NCI-H2227 (cell line): ENCODE results near the gene TYR.
"Not testable (repeated sequence)": the region's sequence is repeated elsewhere in the genome, so short reads cannot be mapped to it uniquely, and the experiment has no call there.

Source experiments
- DNase-seq: peaks from one replicate; lab custom pipeline; 2025; ENCODE audit not compliant: unreplicated experiment; lab: John Stamatoyannopoulos, UW

TYR gene

GRCh38 chr11:89342880-89343572, 165.4 kb downstream of the TYR start:
- not testable (repeated sequence) for DNase-seq
